ENCODE results near the gene TMED4.

The TMED4 gene

DNA sequence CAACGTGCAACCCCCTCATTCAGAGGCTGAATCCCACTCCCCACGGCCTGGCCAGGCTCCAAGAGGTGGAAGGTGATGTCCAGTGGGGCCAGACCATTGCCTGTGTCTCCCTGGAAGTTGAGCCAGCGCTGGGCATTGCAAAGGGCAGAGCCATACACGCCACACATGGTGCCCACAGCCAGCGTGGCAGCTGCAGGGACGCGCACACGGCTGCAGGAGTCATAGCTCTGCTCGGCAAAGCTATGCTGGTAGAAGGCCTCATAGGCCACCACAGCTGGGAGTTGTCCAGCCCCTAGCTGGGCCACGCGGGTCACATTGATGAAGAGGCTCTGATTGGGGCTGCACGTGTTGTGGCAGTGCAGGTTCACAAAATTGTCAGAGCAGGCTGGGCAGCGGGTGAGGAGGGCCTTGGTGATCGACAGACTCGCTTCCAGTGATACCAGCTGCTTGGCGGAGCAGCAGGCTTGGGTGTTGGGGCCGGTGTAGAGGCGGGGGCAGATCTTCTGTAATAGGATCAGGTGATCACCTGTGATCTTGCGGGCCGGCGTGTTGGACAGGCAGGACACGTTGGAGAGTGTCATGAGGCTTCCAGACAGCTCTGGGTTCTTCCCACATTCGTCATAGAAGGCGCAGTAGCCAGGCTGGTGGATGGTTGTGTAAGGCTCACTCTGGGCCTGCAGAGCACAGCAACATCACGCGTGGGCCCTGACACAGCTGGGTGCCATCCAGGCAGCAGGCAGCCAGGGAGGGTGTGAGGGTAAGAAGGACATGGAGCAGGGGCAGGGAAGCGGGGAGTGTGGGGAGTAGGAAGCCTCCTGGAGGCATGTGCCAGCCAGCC, 42.1 kb downstream of the TMED4 start:
- FAIRE-seq: no peak

- FAIRE-seq: no peak
These were observed 43.0 kb downstream of the TMED4 start for GRCh38 chr7:44538798-44539668.

DNA sequence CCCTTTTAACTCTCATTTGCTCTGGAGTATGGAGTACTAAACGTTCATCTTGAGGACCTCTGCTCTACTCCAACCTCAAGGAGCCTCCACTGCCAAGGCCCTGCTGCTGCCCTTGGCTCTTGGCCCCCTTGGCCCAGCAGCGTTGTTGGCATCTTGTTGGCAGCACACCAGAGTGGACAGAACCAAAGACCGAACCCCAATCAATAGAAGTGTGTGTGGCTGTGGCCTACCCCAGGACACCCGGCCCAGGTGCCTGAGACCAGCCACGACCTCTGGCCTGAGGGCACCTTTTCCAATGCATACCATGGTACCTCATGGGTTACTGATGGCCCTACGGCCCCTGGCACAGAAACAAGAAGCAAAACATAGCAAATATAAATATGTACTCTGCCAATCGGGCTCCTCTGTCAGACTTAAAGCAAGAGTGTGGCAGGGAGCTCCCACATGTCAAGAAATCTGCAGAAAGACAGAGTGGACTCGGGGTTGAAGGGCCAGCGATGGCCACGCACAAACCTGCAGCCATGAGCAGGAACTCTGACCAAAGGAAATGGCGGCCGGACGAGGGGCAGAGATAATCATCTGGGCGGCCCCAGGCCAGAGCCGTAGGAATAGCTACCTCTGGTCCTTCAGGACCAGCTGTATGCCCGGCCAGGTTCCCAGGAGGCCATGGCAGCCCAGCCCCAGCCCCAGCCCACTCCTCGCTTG, 43.8 kb downstream of the TMED4 start:
- FAIRE-seq: no peak

GRCh38 chr7:44537442-44537841, 44.6 kb downstream of the TMED4 start:
- no peak for FAIRE-seq

- FAIRE-seq: no peak
These were observed 45.9 kb downstream of the TMED4 start for GRCh38 chr7:44536090-44536489.

GRCh38 chr7:44535348-44536064, 46.5 kb downstream of the TMED4 start:
- FAIRE-seq: no peak

GRCh38 chr7:44534501-44534900, 47.5 kb downstream of the TMED4 start:
- no peak for FAIRE-seq

GRCh38 chr7:44534087-44534486, 47.9 kb downstream of the TMED4 start:
- FAIRE-seq: no peak

GRCh38 chr7:44533301-44534055, 48.6 kb downstream of the TMED4 start:
- FAIRE-seq: no peak

- FAIRE-seq: no peak
These were observed 50.3 kb downstream of the TMED4 start for GRCh38 chr7:44531421-44532380.

GRCh38 chr7:44530990-44531389, 51.0 kb downstream of the TMED4 start:
- FAIRE-seq: no peak

Data from TTC549 (cell line).